22Rv1 (cell line): ENCODE data around the gene LOX.

ENCODE experiments used
- H3K27ac ChIP-seq: fragments of 450-650 bp; 2 replicates; pipeline ENCODE4 v1.5.1; 2017
- CTCF ChIP-seq: fragments of 450-650 bp; IDR thresholded peaks from 2 replicates; pipeline ENCODE4 v1.5.1; 2017; ENCODE audit warnings: mild to moderate bottlenecking
- ZFX ChIP-seq: fragments of 450-650 bp; IDR thresholded peaks from 2 replicates; pipeline ENCODE4 v1.6.1; 2017; ENCODE audit warnings: antibody characterized with exemption, borderline replicate concordance

LOX gene

DNA sequence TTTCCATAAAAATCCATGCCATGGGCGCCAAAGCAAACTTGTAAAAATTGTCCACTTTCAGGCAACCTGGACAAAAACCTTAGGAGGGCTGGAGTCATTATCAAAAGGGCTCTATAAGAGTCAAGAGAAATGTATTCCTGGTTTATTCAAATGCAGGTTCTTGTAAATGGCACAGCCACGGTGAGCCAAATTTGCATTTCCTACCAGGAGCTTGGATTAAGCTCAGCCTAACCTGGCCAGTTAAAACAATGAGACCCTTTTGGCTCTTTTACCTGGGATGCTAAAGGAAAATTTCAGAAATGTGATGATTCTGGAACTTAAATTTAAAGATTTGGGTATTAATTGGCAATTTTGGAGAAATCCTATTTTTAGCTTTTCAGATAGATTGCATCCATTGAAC, 42.4 kb upstream of the LOX start:
- TF ChIP-seq CTCF (no peak), ZFX (no peak)
- H3K27ac ChIP-seq = no peak overlapping the region

DNA sequence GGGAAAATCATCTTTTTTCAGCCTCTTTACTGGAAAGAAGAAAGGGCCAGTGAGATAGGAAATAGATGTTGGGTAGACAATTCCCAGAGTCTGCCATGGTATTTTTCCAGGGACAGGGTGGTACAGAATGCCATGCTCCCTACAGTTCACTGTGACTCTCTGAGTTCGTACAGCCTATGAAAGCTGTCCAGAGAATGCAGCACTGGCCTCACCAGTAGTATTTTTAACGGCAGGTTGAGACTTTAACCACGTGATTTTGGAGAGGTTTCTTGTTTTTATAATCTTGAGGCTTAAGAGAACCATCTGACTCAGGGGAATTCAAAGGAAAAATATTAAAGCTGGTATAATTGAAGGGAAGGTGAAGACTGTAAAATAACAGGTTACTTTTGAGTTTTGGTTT, 41.1 kb upstream of the LOX start:
- TF ChIP-seq ZFX (no peak), CTCF (no peak)

DNA sequence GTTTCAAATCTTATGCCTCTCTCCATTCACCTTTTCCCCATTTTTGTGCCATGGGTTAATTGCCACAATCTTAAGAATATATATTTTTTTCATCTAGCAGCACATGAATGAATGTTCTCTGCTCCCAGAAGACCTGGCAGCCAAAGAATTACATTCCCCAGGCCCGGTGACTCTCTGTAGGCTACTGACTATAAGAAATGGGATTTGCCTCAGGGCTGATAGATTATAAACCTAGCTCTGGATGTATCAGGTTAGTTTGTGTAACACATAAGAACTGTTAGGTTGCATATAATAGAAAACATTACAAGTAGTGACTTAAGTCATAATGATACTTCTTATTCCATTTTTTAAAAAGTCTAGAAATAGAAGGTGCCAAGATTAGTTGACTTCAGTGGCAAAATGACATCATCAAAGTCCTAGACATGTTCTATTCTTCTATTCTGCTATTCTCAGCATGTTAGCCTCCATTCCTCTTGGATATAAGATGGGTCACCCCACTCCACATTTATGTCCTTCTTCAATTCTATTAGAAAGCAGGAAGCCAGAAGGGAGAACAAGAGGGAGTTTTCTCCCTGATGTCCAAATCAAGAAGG, 40.4 kb upstream of the LOX start:
- no peak overlapping the region for H3K27ac ChIP-seq
- TF ChIP-seq ZFX (no peak), CTCF (no peak)

More for the DNA sequence above, 41.1 kb upstream of the LOX start:
- H3K27ac ChIP-seq = no peak overlapping the region

DNA sequence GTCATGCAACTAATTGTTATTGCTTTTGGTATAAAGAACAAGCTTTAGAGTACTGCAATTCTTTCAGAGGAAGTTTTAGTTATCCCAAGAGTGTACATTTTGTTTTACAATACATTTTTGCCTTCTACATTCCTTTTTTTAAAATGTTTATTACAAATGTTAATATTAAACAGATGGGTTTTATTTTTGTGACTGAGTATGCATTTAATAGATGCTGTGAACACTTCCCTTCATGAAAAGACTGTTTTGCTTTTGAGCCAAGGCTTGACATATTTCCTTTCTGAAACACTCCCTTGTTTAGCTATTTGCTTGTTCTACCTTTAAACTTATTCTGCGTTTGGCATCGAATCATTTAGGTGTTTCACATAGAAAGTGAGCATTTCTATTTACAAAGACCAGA, 36.4 kb upstream of the LOX start:
- no peak overlapping the region for H3K27ac ChIP-seq
- TF ChIP-seq ZFX (no peak), CTCF (no peak)

DNA sequence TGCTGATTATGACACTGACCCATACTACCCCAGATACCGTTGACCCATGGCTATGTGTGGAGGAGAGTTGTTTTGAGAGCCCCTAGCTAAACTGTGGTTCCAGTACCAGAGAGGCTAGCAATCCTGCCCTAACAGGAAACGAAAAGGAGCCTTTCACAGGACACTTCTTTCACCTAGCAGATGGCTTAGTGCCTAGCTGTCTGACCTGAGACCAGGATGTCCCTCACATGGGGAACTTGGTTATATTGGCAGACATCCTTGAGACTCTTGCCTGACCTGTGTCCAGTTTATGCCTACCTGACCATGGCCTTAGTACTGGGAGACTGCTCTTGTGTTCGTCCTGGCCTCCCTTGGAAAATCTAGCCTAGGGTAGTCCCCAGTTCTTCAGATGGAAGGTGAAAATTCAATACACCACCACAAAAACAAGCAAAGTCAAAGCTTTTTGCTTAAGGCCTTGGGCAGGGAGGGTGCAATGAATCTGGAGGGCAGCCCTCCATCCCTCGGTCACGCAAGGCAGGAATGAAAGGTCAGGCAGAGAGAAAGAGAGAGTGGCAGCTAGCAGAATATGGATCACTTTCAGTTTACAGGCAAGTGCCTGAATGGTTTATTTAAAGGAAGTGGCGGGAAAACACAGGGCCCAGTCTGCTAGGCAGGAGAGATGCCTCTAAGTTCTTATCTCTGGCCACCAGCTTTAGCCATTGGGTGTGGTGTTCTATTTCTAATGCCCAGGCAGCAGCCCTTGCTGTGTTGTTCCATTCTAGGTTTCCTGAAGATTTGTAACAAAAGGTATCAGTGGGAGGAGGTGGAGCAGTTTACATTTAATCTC, 34.9 kb upstream of the LOX start:
- H3K27ac ChIP-seq = no peak overlapping the region
- TF ChIP-seq ZFX = no peak
- TF ChIP-seq CTCF = no peak

GRCh38 chr5:122112063-122112462, 34.0 kb upstream of the LOX start:
- no peak for TF ChIP-seq ZFX
- no peak for TF ChIP-seq CTCF
- no peak overlapping the region for H3K27ac ChIP-seq

DNA sequence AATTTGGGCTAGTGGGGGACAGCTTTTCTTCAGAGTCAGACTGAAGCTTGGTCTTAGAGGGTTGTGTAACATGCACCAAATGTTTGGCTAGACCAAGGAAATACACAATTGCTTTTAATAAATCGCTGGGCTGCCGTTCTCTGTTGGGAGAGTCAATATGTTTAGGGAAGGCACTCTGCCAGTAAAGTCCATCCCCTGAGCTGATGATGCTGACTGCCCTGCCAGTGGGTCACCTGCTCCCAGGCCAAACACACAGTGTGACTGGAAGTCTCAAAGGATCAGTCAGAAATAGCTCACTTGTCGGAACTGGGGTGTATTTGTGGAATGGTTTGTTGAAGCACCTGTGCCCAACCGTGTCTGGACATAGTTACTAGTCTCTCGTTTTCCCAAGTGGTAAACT, 33.4 kb upstream of the LOX start:
- no peak for TF ChIP-seq CTCF
- TF ChIP-seq ZFX = no peak
- no peak overlapping the region for H3K27ac ChIP-seq
